Spleen (tissue), 7 donors: ENCODE measurements around the gene RNF157.

ENCODE experiments used
- CTCF ChIP-seq, 11 experiments: fragments of 200-600 bp in 7 of 11; fragments of 450-650 bp in 4 of 11; sonication (generic) in 4 of 11; IDR thresholded peaks in 8 of 11; conservative IDR thresholded peaks in 3 of 11; 1 replicate in 7 of 11; 2 replicates in 4 of 11; pipeline versions ENCODE4 v1.4.0 to v1.8.0; 2016 to 2021; ENCODE audit warnings: antibody characterized with exemption in 11 of 11, inconsistent platforms in 4 of 11, mild to moderate bottlenecking in 1 of 11
- POLR2A ChIP-seq, 3 donors: fragments of 450-650 bp; IDR thresholded peaks; one replicate each; pipeline ENCODE4 v1.5.1; 2017; ENCODE audit warnings: antibody characterized with exemption in 3 of 3, mild to moderate bottlenecking in 1 of 3
- donor health status: DM: no; HTN: no; CAD: no; lungs with moderate emphysema.
- donor health status: DM: no; HTN: no; CAD: no.
- donor health status: DM: no; HTN: no; CAD: no.

GRCh38 chr17:76270770-76271668 lies 30.7 kb upstream of the RNF157 start:
- TF ChIP-seq CTCF (IDR thresholded peaks at IDR 0.05 in 8 of 11, conservative IDR thresholded peaks at IDR 0.05 in 3 of 11) (no peak), POLR2A (IDR thresholded peaks at IDR 0.05) (no peak)
